Common myeloid progenitor, CD34-positive (primary cell): ENCODE results near the gene PADI4.

Source experiments
- CTCF ChIA-PET: fragments of 350-600 bp; sonication (Branson Sonifier 250); formaldehyde crosslinking; loops from one replicate; lab custom pipeline; 2021; ENCODE audit warnings: antibody characterized with exemption; lab: Charles Lee
- POLR2A ChIA-PET: fragments of 350-600 bp; sonication (Branson Sonifier 250); formaldehyde crosslinking; loops from one replicate; lab custom pipeline; 2021; ENCODE audit warnings: antibody characterized with exemption; lab: Charles Lee
- DNase-seq, 3 donors: peaks; one replicate each; pipeline versions ENCODE4 v3.0.0 to v3.0.0-alpha.2; 2013
- H3K27ac ChIP-seq, 2 experiments: 1 replicate in 1 of 2; 2 replicates in 1 of 2; pipeline ENCODE4 v1.7.0; 2013; ENCODE audit warnings: inconsistent platforms in 2 of 2, low read length in 2 of 2, mild to moderate bottlenecking in 2 of 2, low read depth in 1 of 2, moderate library complexity in 1 of 2; ENCODE audit not compliant: severe bottlenecking in 2 of 2, insufficient read depth in 1 of 2, poor library complexity in 1 of 2
- H3K27me3 ChIP-seq, 5 experiments: replicated peaks in 2 of 5; 1 replicate in 3 of 5; 2 replicates in 2 of 5; pipeline versions ENCODE4 v1.6.1 to v1.7.0; 2013; ENCODE audit warnings: low read length in 4 of 5, mild to moderate bottlenecking in 2 of 5, moderate library complexity in 2 of 5, inconsistent platforms in 1 of 5; ENCODE audit not compliant: insufficient read depth in 5 of 5, control insufficient read depth in 4 of 5
- H3K36me3 ChIP-seq, 4 experiments: 1 replicate in 2 of 4; 2 replicates in 2 of 4; pipeline versions ENCODE4 v1.6.1 to v1.7.0; 2013; ENCODE audit warnings: low read length in 3 of 4, control low read depth in 1 of 4, mild to moderate bottlenecking in 1 of 4; ENCODE audit not compliant: control insufficient read depth in 4 of 4, insufficient read depth in 4 of 4
- H3K4me1 ChIP-seq, 4 experiments: 1 replicate in 3 of 4; 2 replicates in 1 of 4; pipeline versions ENCODE4 v1.6.1 to v1.7.1; 2013; ENCODE audit warnings: low read length in 3 of 4, mild to moderate bottlenecking in 3 of 4, control low read depth in 1 of 4, inconsistent platforms in 1 of 4, moderate library complexity in 1 of 4; ENCODE audit not compliant: control insufficient read depth in 4 of 4, insufficient read depth in 4 of 4; ENCODE audit errors: control extremely low read depth in 1 of 4
- H3K4me3 ChIP-seq, 7 experiments: 1 replicate in 4 of 7; 2 replicates in 3 of 7; pipeline versions ENCODE4 v1.5.1 to v1.7.0; 2013; ENCODE audit warnings: mild to moderate bottlenecking in 7 of 7, low read length in 6 of 7, moderate library complexity in 6 of 7, inconsistent platforms in 2 of 7, low read depth in 2 of 7, control low read depth in 1 of 7; ENCODE audit not compliant: insufficient read depth in 4 of 7, control insufficient read depth in 1 of 7; ENCODE audit errors: extremely low read depth in 1 of 7
- H3K9me3 ChIP-seq, 5 experiments: 1 replicate in 4 of 5; 2 replicates in 1 of 5; pipeline versions ENCODE4 v1.6.1 to v1.7.1; 2013; ENCODE audit warnings: low read length in 4 of 5, mild to moderate bottlenecking in 2 of 5, inconsistent platforms in 1 of 5, low read depth in 1 of 5, moderate library complexity in 1 of 5; ENCODE audit not compliant: control insufficient read depth in 4 of 5, insufficient read depth in 2 of 5; ENCODE audit errors: control extremely low read depth in 1 of 5
- WGBS: methylation state at CpG from one replicate; pipeline ENCODE4 v1.1.5; 2013; ENCODE audit not compliant: insufficient coverage; 5-methylcytosine and 5-hydroxymethylcytosine counted together

PADI4 gene

DNA sequence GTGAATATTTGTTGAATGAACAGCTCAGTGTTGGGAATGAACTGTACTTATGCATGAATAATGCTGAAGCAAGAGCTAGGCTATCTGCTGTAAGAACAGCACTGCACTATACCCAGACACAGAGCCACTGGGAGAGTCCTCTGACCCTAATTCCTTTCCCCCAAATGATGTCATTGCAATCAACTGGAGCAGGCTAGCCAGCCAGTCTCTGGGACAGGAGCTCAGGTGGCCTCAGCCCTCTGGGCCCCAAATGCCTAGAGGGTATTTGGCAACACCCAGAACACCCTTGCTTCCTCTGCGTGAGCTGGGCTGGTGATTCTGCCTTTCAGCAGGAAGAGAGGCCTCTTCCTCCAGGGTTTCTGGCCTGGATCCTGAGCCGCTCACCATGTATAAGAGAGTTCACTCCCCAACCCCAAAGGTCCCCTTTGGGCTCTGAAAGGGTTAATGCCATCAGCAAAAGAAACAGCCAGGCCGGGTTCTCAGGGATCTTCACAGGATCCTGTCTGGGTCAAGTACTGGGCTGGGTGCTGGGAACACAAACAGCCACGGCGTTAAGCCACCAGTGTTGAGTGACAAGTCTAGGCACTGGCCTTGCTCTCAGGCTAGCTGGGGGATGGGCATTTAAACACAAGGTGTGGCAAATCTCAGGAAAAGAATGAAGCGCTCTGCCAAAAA is 3.7 kb upstream of the PADI4 start:
- Histone ChIP-seq H3K4me1 (peaks cover 11 to 57% (median 37%) of the 10 kb centered on the region in 4 experiments), H3K9me3 (peaks cover 0 to 14% (median 7%) of the 10 kb centered on the region in 5 experiments), H3K27me3 (no peaks in the 10 kb centered on the region), H3K36me3 (no peaks in the 10 kb centered on the region), H3K27ac (peak overlapping the region; percentile 7 to 47), H3K4me3 (peak overlapping the region in 3 of 7 experiments; percentile 27 to 56 (median 32))
- peak; percentile 43 to 67 (median 61) for DNase-seq
- WGBS: 0% methylated on average over 5 of the region's 6 CpGs
- ChIA-PET POLR2A (interaction anchor here (1.1 kb wide), 1 partner anchor 32 kb away, joined by 3 read pairs; no protein-coding TSS in a partner anchor), CTCF (interaction anchor here (1.2 to 1.5 kb wide), 2 partner anchors 22 to 28 kb away, joined by 3 to 5 read pairs; no protein-coding TSS in a partner anchor)

GRCh38 chr1:17304826-17305175 is 3.2 kb upstream of the PADI4 start:
- Histone ChIP-seq H3K4me3 (peak overlapping the region in 3 of 7 experiments; percentile 27 to 56 (median 32)), H3K36me3 (no peaks in the 10 kb centered on the region), H3K27ac (no peak overlapping the region), H3K27me3 (no peaks in the 10 kb centered on the region), H3K9me3 (peaks cover 0 to 14% (median 7%) of the 10 kb centered on the region in 5 experiments), H3K4me1 (peaks cover 11 to 62% (median 37%) of the 10 kb centered on the region in 4 experiments)
- CTCF ChIA-PET: interaction anchor here (1.2 to 1.5 kb wide), 2 partner anchors 23 to 28 kb away, joined by 3 to 5 read pairs; no protein-coding TSS in a partner anchor
- WGBS: 22% methylated on average over 5 of the region's 6 CpGs
- peak in 2 of 3 donors; percentile 73 to 82 for DNase-seq
- POLR2A ChIA-PET: interaction anchor here (1.1 kb wide), 1 partner anchor 31 kb away, joined by 3 read pairs; no protein-coding TSS in a partner anchor

DNA sequence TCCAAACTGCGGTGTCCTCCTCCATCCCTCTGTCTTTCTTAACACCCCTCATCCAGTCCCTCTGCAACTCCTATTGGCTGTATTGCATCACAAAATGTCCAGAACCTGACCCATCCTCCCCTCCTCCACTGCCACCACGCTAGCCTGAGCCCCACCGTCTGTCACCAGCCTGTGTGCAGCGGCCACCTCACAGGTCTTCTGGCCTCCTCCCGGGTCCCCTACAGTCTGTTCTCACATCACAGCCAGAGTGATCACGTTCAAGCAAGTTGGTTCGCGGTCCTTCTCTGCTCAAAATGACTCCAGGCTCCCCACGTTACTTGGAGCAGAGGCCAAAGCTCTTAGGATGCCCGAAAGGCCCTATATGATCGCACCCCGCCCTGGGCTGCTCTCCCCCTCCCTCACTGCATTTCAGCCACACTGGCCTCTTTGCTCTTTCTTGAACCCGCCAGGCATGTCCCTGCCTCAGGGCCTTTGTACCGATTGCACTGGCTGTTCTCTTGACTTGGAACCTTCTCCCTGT is 2.4 kb upstream of the PADI4 start:
- Histone ChIP-seq H3K4me1 (peaks cover 11 to 69% (median 39%) of the 10 kb centered on the region in 4 experiments), H3K9me3 (peaks cover 0 to 13% (median 7%) of the 10 kb centered on the region in 5 experiments), H3K36me3 (no peaks in the 10 kb centered on the region), H3K27ac (no peak overlapping the region), H3K27me3 (no peaks in the 10 kb centered on the region), H3K4me3 (no peak overlapping the region)
- ChIA-PET POLR2A (no interaction called here), CTCF (interaction anchor here (1.8 kb wide), 1 partner anchor 33 kb away, joined by 3 read pairs; no protein-coding TSS in a partner anchor)
- DNase-seq: no peak
- WGBS: 83% methylated on average over 7 of the region's 14 CpGs

DNA sequence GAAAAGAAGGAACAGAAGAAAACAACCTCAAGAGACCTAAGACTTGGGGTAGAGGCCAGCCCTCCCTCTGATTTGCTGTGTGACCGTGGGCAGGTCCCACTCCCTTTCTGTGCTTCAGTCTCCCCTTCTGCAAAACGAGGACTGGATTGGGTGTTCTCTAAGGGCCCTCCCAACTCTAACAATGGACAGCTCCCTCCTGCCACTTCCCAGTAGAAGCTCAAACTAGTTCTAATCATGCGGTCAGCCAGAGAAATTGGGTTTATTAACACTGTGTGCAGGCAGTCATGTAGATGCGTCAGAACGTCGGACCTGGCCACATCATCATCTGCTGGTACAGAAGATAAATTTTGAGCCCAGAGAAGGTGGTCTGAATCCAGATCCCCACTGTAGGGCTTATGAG is 1.6 kb upstream of the PADI4 start:
- DNase-seq: no peak
- H3K36me3 ChIP-seq: no peaks in the 10 kb centered on the region
- H3K9me3 ChIP-seq: peaks cover 0 to 10% (median 7%) of the 10 kb centered on the region in 5 experiments
- ChIA-PET POLR2A (no interaction called here), CTCF (interaction anchor here (1.6 to 1.8 kb wide), 2 partner anchors 15 to 32 kb away, joined by 3 to 4 read pairs; no protein-coding TSS in a partner anchor)
- no peak overlapping the region for H3K27ac ChIP-seq
- H3K4me3 ChIP-seq: no peak overlapping the region
- peaks cover 11 to 69% (median 39%) of the 10 kb centered on the region in 4 experiments for H3K4me1 ChIP-seq
- 85% methylated on average over 6 of the region's 6 CpGs for WGBS
- H3K27me3 ChIP-seq: no peaks in the 10 kb centered on the region

DNA sequence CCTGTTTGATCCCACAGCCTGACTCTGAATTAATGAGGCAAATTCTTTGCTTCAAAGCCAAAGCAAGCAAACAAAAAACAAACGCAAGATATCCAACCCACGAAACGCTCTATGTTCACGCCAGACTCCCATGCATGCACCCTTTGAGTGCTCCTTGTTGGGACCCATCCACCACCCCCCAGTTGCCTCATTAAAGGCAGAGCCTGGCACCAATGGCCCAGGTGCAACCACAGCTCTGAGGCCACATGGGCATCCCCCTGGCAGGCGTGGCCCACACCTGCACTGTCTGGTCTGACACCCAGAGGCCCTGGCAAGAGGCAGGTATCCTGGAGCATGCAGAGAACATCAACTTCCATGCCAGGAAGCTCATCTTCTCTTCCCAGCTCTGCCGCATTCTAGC is 1.1 kb upstream of the PADI4 start:
- Histone ChIP-seq H3K27me3 (no peaks in the 10 kb centered on the region), H3K9me3 (peaks cover 0 to 6% (median 2%) of the 10 kb centered on the region in 5 experiments), H3K4me1 (peaks cover 11 to 69% (median 39%) of the 10 kb centered on the region in 4 experiments), H3K27ac (no peak overlapping the region), H3K36me3 (no peaks in the 10 kb centered on the region), H3K4me3 (no peak overlapping the region)
- CTCF ChIA-PET: interaction anchor here (1.1 to 2.2 kb wide), 6 partner anchors 12 to 49 kb away, joined by 3 to 5 read pairs (median 4); no protein-coding TSS in a partner anchor
- POLR2A ChIA-PET: no interaction called here
- 69% methylated on average over 5 of the region's 6 CpGs for WGBS
- DNase-seq: no peak

- ChIA-PET POLR2A (no interaction called here), CTCF (interaction anchor here (0.5 to 2.2 kb wide), 8 partner anchors 12 to 253 kb away, joined by 3 to 6 read pairs (median 4); no protein-coding TSS in a partner anchor)
- no peaks in the 10 kb centered on the region for H3K36me3 ChIP-seq
- no peak for DNase-seq
- H3K27me3 ChIP-seq: no peaks in the 10 kb centered on the region
- peaks cover 0 to 4% (median 0%) of the 10 kb centered on the region in 5 experiments for H3K9me3 ChIP-seq
- peaks cover 11 to 69% (median 39%) of the 10 kb centered on the region in 4 experiments for H3K4me1 ChIP-seq
- H3K27ac ChIP-seq: no peak overlapping the region
- WGBS: 95% methylated on average over 6 of the region's 6 CpGs
- no peak overlapping the region for H3K4me3 ChIP-seq
Observed at GRCh38 chr1:17307329-17307728, 668 bp upstream of the PADI4 start.
